HepG2 (cell line): ENCODE results near the gene CYP27B1. TPM values are rescaled to one million over a fixed set of nuclear protein-coding genes. Genes with fewer than 3 reads are reported as not detected.

ENCODE experiments used
- ATAD3A ChIP-seq: sonication (generic); formaldehyde crosslinking; IDR thresholded peaks from 2 replicates; pipeline ENCODE4 v1.4.0; 2020; ENCODE audit warnings: missing genetic modification reagents
- BRF2 ChIP-seq: sonication (generic); formaldehyde crosslinking; IDR thresholded peaks from 2 replicates; pipeline ENCODE4 v1.8.1; 2022; ENCODE audit warnings: mild to moderate bottlenecking, missing genetic modification reagents
- CCDC6 ChIP-seq: sonication (generic); formaldehyde crosslinking; IDR thresholded peaks from 2 replicates; pipeline ENCODE4 v1.8.1; 2022; ENCODE audit warnings: mild to moderate bottlenecking, missing genetic modification reagents, moderate library complexity
- E2F2 ChIP-seq: sonication (generic); formaldehyde crosslinking; IDR thresholded peaks from 2 replicates; pipeline ENCODE4 v1.4.0; 2020; ENCODE audit warnings: missing genetic modification reagents, borderline replicate concordance
- HOXA3 ChIP-seq: sonication (generic); formaldehyde crosslinking; IDR thresholded peaks from 2 replicates; pipeline ENCODE4 v1.5.0; 2020; ENCODE audit warnings: missing genetic modification reagents
- IRF2 ChIP-seq: IDR thresholded peaks from 2 replicates; pipeline ENCODE4 v1.6.1; 2018; ENCODE audit warnings: missing genetic modification reagents, missing compliant biosample characterization
- MAFG ChIP-seq: sonication (generic); formaldehyde crosslinking; IDR thresholded peaks from 2 replicates; pipeline ENCODE4 v1.5.1; 2020; ENCODE audit warnings: mild to moderate bottlenecking, missing genetic modification reagents
- NONO ChIP-seq, 2 experiments: fragments of 450-650 bp in 1 of 2; sonication (generic) in 1 of 2; formaldehyde crosslinking in 1 of 2; IDR thresholded peaks in 1 of 2; conservative IDR thresholded peaks in 1 of 2; 2 replicates each; pipeline versions ENCODE4 v1.6.1 to v1.8.0; 2017 to 2022; ENCODE audit warnings: mild to moderate bottlenecking in 1 of 2, missing genetic modification reagents in 1 of 2, moderate library complexity in 1 of 2
- PAXIP1 ChIP-seq: sonication (generic); formaldehyde crosslinking; conservative IDR thresholded peaks from 2 replicates; pipeline ENCODE4 v1.4.0; 2020; ENCODE audit warnings: mild to moderate bottlenecking, missing genetic modification reagents, moderate library complexity
- PITX1 ChIP-seq: sonication (generic); formaldehyde crosslinking; IDR thresholded peaks from 2 replicates; pipeline ENCODE4 v1.5.1; 2020; ENCODE audit warnings: mild to moderate bottlenecking, missing genetic modification reagents
- RERE ChIP-seq: IDR thresholded peaks from 2 replicates; pipeline ENCODE4 v1.6.1; 2016; ENCODE audit warnings: low read depth, missing genetic modification reagents, missing compliant biosample characterization
- RFX1 ChIP-seq: fragments of 450-650 bp; IDR thresholded peaks from 2 replicates; pipeline ENCODE4 v1.6.1; 2017
- SKI ChIP-seq: fragments of 450-650 bp; IDR thresholded peaks from one replicate; pipeline ENCODE4 v1.6.1; 2018; ENCODE audit warnings: mild to moderate bottlenecking; ENCODE audit not compliant: partially characterized antibody
- SSRP1 ChIP-seq: IDR thresholded peaks from 2 replicates; pipeline ENCODE4 v1.6.1; 2016; ENCODE audit warnings: control low read depth
- U2AF1 ChIP-seq: fragments of 200-400 bp; formaldehyde crosslinking; optimal IDR thresholded peaks from 2 replicates; pipeline ENCODE3; 2017; ENCODE audit warnings: mild to moderate bottlenecking, low read depth, low read length
- ZNF317 ChIP-seq: sonication (generic); formaldehyde crosslinking; IDR thresholded peaks from 2 replicates; pipeline ENCODE4 v1.5.0; 2020; ENCODE audit warnings: mild to moderate bottlenecking, missing genetic modification reagents
- ZNF460 ChIP-seq: sonication (generic); formaldehyde crosslinking; IDR thresholded peaks from 2 replicates; pipeline ENCODE4 v1.5.1; 2020; ENCODE audit warnings: missing genetic modification reagents, mild to moderate bottlenecking, borderline replicate concordance
- ZNF501 ChIP-seq: sonication (generic); formaldehyde crosslinking; IDR thresholded peaks from 2 replicates; pipeline ENCODE4 v1.5.1; 2020; ENCODE audit warnings: mild to moderate bottlenecking, moderate library complexity, missing genetic modification reagents
- ZNF724P ChIP-seq: sonication (generic); formaldehyde crosslinking; IDR thresholded peaks from 2 replicates; pipeline ENCODE4 v1.8.0; 2022; ENCODE audit warnings: missing genetic modification reagents, borderline replicate concordance
- polyA plus RNA-seq, 8 experiments: library from polyadenylated mRNA; depleted of rRNA in 3 of 8; stranded (reverse) in 7 of 8; unstranded in 1 of 8; fragments of >200 nt; fragmentation: Illumina TruSeq in 4 of 8; extraction: Trizol in 4 of 8; gene quantifications; 2 replicates each; pipeline versions ENCODE4 v1.2.1 to v1.2.3, GENCODE V29; 2011 to 2016; ENCODE audit warnings: low read depth in 4 of 8, missing spikeins in 1 of 8, mixed read lengths in 1 of 8; ENCODE audit not compliant: insufficient read depth in 1 of 8
- total RNA-seq, 5 experiments: library from RNA; depleted of rRNA; stranded (reverse); fragments of >200 nt; fragmentation: Illumina TruSeq; extraction: Trizol; gene quantifications; 2 replicates each; pipeline ENCODE4 v1.2.3, GENCODE V29; 2016; ENCODE audit warnings: low read depth in 1 of 5

CYP27B1 gene
- total and polyA plus RNA-seq, 2 of the 13 experiments (the other 11 are each of a cell fraction or from before 2014, with no cell fraction given), result 2.3 to 3.0 TPM

GRCh38 chr12:57765003-57765697 is 1.7 kb downstream of the CYP27B1 start (continued):
- TF ChIP-seq RERE (CRISPR knock-in tag) (no peak), PITX1 (CRISPR knock-in tag) (0 out of 2 replicates have a peak, but pooled peaks have one; percentile 39), RFX1 (no peak), ZNF724P (0 out of 2 replicates have a peak, but pooled peaks have one; percentile 17), ZNF317 (no peak), SKI (no peak), HOXA3 (CRISPR knock-in tag) (peak; percentile 36), ZNF460 (CRISPR knock-in tag) (no peak), NONO (IDR thresholded peaks at IDR 0.05) (no peak), NONO (CRISPR knock-in tag; conservative IDR thresholded peaks at IDR 0.05) (peak; percentile 73), ZNF501 (no peak; the same call in 1 of the 2 replicates), CCDC6 (CRISPR knock-in tag) (no peak), PAXIP1 (CRISPR knock-in tag) (peak; percentile 13; the same call in 1 of the 2 replicates), ATAD3A (CRISPR knock-in tag) (no peak), E2F2 (CRISPR knock-in tag) (no peak), BRF2 (CRISPR knock-in tag) (0 out of 2 replicates have a peak, but pooled peaks have one; percentile 37), IRF2 (CRISPR knock-in tag) (no peak), SSRP1 (CRISPR knock-in tag) (no peak), U2AF1 (no peak), MAFG (CRISPR knock-in tag) (no peak)
